ENCODE results near the gene TDRD12.
A peak's percentile ranks its signal among the peaks of the same experiment; 100 is the strongest.

Gene TDRD12

DNA sequence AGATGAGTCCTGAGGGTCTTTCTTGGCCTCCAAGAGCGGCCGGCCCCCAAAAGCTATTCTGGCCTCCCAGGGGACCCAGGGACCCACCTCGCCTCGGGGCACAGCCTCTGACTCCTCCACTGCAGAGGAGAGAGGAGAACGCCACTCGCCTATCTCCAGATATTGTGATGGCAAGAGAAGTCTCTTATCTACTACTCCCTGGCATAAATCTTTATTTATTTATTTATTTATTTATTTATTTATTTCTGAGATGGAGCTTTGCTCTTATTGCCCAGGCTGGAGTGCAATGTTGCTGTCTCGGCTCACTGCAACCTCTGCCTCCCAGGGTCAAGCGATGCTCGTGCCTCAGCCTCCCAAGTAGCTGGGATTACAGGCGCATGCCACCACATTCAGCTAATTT lies 139.0 kb downstream of the TDRD12 start (continued):
- TF ChIP-seq REST (tag by site-specific recombination; IDR thresholded peaks at IDR 0.05) (0 out of 2 replicates have a peak, but pooled peaks have one; percentile 17), ZNF350 (tag by site-specific recombination; IDR thresholded peaks at IDR 0.05) (no peak), ZNF169 (tag by site-specific recombination; IDR thresholded peaks at IDR 0.05) (no peak), KLF9 (tag by site-specific recombination; IDR thresholded peaks at IDR 0.05; ENCODE audit: low read depth) (no peak), ZNF785 (tag by site-specific recombination; IDR thresholded peaks at IDR 0.05) (no peak), ZBTB17 (tag by site-specific recombination; IDR thresholded peaks at IDR 0.05) (no peak), KLF8 (tag by site-specific recombination; IDR thresholded peaks at IDR 0.05) (no peak), MYNN (tag by site-specific recombination; IDR thresholded peaks at IDR 0.05; ENCODE audit: borderline replicate concordance) (no peak), ZBTB21 (tag by site-specific recombination; IDR thresholded peaks at IDR 0.05) (0 out of 2 replicates have a peak, but pooled peaks have one; percentile 18), ZNF747 (tag by site-specific recombination; IDR thresholded peaks at IDR 0.05) (no peak), BCL11A (tag by site-specific recombination; IDR thresholded peaks at IDR 0.05; ENCODE audit: low read depth) (no peak), ZBTB26 (tag by site-specific recombination; optimal IDR thresholded peaks at IDR 0.05) (no peak), ZNF677 (tag by site-specific recombination; IDR thresholded peaks at IDR 0.05) (no peak), ZNF624 (tag by site-specific recombination; IDR thresholded peaks at IDR 0.05) (no peak), ZNF777 (tag by site-specific recombination; IDR thresholded peaks at IDR 0.05; ENCODE audit: borderline replicate concordance) (no peak), ZNF639 (tag by site-specific recombination; IDR thresholded peaks at IDR 0.05) (no peak), ZNF248 (tag by site-specific recombination; IDR thresholded peaks at IDR 0.05) (no peak), ZNF2 (tag by site-specific recombination; IDR thresholded peaks at IDR 0.05) (no peak), EGR2 (tag by site-specific recombination; IDR thresholded peaks at IDR 0.05; ENCODE audit: low read depth) (no peak), OVOL3 (tag by site-specific recombination; IDR thresholded peaks at IDR 0.05) (no peak), ZBTB7A (tag by site-specific recombination; IDR thresholded peaks at IDR 0.05; ENCODE audit: low read depth) (no peak), ZNF701 (tag by site-specific recombination; IDR thresholded peaks at IDR 0.05) (no peak), ZNF623 (tag by site-specific recombination; IDR thresholded peaks at IDR 0.05) (peak; percentile 41), ZNF600 (tag by site-specific recombination; IDR thresholded peaks at IDR 0.05) (no peak), GLIS1 (tag by site-specific recombination; IDR thresholded peaks at IDR 0.05) (no peak), ZNF24 (tag by site-specific recombination; IDR thresholded peaks at IDR 0.05) (no peak), ZIC2 (tag by site-specific recombination; IDR thresholded peaks at IDR 0.05) (no peak), ZNF366 (tag by site-specific recombination; conservative IDR thresholded peaks at IDR 0.05) (no peak), ZNF140 (tag by site-specific recombination; IDR thresholded peaks at IDR 0.05) (peak; percentile 25; the same call in 1 of the 2 replicates), ZNF555 (tag by site-specific recombination; conservative IDR thresholded peaks at IDR 0.05) (peak; percentile 51)
- TF ChIP-seq, protein P1, sequence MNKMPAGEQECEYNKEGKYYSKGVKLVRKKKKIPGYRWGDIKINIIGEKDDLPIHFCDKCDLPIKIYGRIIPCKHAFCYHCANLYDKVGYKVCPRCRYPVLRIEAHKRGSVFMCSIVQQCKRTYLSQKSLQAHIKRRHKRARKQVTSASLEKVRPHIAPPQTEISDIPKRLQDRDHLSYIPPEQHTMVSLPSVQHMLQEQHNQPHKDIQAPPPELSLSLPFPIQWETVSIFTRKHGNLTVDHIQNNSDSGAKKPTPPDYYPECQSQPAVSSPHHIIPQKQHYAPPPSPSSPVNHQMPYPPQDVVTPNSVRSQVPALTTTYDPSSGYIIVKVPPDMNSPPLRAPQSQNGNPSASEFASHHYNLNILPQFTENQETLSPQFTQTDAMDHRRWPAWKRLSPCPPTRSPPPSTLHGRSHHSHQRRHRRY (tag by site-specific recombination; IDR thresholded peaks at IDR 0.05), result no peak
- TF ChIP-seq, protein P2, sequence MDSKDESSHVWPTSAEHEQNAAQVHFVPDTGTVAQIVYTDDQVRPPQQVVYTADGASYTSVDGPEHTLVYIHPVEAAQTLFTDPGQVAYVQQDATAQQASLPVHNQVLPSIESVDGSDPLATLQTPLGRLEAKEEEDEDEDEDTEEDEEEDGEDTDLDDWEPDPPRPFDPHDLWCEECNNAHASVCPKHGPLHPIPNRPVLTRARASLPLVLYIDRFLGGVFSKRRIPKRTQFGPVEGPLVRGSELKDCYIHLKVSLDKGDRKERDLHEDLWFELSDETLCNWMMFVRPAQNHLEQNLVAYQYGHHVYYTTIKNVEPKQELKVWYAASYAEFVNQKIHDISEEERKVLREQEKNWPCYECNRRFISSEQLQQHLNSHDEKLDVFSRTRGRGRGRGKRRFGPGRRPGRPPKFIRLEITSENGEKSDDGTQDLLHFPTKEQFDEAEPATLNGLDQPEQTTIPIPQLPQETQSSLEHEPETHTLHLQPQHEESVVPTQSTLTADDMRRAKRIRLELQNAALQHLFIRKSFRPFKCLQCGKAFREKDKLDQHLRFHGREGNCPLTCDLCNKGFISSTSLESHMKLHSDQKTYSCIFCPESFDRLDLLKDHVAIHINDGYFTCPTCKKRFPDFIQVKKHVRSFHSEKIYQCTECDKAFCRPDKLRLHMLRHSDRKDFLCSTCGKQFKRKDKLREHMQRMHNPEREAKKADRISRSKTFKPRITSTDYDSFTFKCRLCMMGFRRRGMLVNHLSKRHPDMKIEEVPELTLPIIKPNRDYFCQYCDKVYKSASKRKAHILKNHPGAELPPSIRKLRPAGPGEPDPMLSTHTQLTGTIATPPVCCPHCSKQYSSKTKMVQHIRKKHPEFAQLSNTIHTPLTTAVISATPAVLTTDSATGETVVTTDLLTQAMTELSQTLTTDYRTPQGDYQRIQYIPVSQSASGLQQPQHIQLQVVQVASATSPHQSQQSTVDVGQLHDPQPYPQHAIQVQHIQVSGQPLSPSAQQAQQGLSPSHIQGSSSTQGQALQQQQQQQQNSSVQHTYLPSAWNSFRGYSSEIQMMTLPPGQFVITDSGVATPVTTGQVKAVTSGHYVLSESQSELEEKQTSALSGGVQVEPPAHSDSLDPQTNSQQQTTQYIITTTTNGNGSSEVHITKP (tag by site-specific recombination; IDR thresholded peaks at IDR 0.05), result no peak
